22Rv1 (cell line): ENCODE results near the gene TM9SF3.

Source experiments
- H3K27ac ChIP-seq: fragments of 450-650 bp; 2 replicates; pipeline ENCODE4 v1.5.1; 2017
- ZFX ChIP-seq: fragments of 450-650 bp; IDR thresholded peaks from 2 replicates; pipeline ENCODE4 v1.6.1; 2017; ENCODE audit warnings: antibody characterized with exemption, borderline replicate concordance
- TF ChIP-seq, protein P1 (sequence below): fragments of 450-650 bp; IDR thresholded peaks from 2 replicates; pipeline ENCODE4 v1.5.1; 2017; ENCODE audit warnings: mild to moderate bottlenecking

The TM9SF3 gene

DNA sequence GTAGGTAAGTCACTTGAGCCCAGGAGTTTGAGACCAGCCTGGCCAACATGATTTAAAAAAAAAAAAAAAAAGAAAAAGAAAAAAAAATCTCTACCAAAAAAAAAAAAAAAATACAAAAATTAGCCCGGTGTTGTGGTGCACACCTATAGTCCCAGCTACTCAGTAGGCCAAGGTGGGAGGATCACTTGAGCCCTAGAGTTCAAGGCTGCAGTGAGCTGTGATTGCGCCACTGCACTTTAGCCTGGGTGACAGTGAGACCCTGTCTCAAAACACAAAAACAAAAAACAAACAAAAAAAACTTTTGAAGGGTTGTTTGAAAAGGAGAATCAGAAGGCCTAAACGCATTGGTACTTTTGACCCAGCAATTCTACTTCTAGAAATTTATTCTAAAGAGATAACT is 86.8 kb downstream of the TM9SF3 start:
- H3K27ac ChIP-seq = no peak overlapping the region
- TF ChIP-seq ZFX = no peak
- TF ChIP-seq, protein P1, sequence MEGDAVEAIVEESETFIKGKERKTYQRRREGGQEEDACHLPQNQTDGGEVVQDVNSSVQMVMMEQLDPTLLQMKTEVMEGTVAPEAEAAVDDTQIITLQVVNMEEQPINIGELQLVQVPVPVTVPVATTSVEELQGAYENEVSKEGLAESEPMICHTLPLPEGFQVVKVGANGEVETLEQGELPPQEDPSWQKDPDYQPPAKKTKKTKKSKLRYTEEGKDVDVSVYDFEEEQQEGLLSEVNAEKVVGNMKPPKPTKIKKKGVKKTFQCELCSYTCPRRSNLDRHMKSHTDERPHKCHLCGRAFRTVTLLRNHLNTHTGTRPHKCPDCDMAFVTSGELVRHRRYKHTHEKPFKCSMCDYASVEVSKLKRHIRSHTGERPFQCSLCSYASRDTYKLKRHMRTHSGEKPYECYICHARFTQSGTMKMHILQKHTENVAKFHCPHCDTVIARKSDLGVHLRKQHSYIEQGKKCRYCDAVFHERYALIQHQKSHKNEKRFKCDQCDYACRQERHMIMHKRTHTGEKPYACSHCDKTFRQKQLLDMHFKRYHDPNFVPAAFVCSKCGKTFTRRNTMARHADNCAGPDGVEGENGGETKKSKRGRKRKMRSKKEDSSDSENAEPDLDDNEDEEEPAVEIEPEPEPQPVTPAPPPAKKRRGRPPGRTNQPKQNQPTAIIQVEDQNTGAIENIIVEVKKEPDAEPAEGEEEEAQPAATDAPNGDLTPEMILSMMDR = no peak

DNA sequence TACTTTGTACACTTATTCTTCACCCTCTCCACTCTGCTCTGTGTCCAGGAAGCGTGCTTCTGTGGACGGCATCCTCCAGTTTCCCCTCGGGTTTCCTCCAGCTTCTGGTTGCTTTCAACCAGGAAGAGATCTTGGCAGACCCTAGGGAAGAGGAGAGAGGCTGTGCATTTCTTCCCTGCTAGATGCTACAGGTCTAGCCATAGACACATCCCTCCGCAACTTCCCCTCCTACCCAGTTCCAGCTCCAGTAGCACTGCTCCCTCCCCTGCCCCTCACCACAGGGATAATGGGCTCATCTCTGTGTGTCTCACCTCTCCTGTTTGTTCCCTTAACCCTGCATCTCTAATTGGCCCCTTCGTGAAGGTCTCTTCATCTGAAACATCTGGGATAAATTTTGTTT is 89.4 kb downstream of the TM9SF3 start:
- H3K27ac ChIP-seq = no peak overlapping the region
- TF ChIP-seq, protein P1 = no peak
- no peak for TF ChIP-seq ZFX

DNA sequence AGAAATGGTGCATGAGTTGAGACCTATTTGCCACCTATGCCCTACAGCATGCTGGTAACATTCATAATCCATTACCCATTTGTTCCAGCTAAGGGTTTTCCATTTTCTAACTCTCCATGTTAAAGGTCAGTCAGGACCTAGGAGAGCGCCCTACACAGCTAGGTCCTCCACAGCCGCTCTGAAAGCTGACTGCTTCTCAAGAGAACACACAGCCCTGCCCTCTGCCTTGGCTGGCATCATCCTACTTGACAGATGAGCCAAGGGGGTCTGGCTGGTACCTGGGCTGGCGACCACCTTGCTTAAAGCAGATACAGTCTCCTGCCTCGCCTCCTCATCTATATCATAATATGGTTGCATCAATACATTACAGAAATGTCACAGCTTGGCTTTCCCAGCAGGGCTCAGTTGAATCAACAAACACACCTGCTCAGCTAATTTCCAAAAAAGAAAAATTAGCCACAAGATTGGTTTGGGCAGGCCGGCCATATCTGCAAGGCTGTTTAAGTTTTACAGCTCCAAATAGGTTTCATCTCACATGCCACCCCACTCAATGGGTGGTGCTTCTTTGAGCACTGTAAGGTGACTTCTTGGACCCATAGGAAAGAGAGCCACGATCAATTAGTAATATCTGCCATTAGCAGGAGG is 90.4 kb downstream of the TM9SF3 start:
- H3K27ac ChIP-seq = no peak overlapping the region
- TF ChIP-seq, protein P1 = no peak
- no peak for TF ChIP-seq ZFX

DNA sequence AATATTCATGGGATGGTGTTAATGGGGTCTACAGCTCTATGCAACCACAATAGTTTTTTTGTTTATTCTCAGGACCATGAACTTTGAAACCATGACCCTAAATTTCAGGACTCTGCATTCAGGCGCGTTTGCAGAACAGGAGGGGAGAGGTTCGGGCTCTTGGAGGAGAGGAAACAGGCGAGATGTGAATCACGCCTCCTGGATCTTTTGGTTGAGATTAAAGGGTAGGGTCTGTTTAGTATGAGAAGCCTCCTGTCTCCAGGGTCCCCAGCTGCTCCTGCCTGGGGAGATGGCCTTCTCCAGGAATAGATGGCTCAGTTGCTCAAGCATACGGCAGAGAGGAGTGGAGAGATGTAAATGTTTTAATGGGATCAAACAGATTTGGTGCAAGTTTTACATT is 91.3 kb downstream of the TM9SF3 start:
- no peak for TF ChIP-seq ZFX
- TF ChIP-seq, protein P1 = no peak
- no peak overlapping the region for H3K27ac ChIP-seq

DNA sequence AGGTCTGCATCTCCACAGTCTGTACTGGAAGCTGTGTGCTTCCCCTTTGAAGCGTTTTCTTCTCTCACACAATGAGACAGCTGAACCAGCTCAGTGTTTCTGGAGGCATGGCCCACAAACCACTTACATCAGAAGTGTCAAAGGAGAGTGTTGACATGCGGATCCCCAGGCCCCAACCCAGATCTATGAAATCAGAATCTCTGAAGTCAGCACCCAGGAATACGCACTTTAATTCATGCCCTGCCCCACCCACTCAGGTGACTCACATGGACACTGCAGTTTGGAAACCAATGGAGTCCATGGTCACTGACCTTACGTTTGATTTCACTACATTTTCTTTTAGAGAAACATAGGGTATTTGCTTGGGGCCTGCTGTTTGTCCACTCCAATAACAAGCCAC is 92.1 kb downstream of the TM9SF3 start:
- no peak overlapping the region for H3K27ac ChIP-seq
- TF ChIP-seq, protein P1 = no peak
- TF ChIP-seq ZFX = no peak

DNA sequence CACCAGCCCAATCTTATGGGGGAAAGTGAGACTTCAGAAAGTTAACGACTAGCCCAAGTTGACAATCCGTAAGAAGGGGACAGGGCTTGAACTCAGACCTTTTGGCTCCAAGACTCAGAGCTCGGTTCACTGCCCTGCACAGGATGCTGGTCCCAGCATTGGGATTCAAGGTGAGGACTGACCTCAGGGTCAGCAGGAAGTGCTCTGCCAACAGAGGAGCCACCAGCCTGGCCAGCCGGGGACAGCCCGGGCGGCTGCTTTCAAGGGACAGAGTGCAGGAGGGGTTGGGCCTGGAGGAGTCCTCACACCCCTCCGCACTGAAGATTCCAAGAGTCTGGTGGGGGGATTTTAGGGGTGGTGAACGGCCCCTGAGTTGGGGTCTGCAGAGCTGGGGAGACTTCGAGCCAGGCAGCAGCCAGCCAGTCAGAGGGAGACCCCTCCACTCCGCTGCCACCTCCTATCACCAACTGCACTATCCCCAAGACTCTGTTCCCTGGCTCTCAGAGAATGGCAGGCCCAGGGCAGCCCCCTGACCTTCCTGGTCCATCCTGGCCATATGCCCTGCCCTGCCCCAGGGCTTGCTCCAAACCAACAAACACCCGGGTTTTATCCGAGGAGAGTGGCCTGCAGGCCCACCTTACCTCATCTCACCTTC is 92.8 kb downstream of the TM9SF3 start:
- H3K27ac ChIP-seq = no peak overlapping the region
- TF ChIP-seq ZFX = no peak
- TF ChIP-seq, protein P1 = no peak

DNA sequence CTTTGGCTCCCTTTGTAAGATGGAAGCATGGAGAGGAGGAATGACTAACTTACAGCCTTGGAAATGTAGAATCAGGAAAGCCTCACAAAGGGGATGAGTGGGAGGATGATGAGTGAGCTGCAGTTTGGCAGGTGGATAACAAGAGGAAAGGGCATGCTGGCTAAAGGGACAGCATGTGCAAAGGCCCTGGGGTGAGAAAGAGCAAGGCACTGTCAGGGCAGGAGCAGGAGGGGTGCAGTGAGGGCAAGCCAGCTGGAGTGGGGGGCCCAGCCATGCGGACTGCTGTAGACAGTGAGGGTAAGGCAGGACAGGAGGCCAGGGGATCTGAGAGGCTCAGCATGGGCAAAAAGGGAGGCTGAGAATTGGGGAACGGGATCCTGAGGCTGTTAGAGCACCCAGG is 93.6 kb downstream of the TM9SF3 start:
- no peak overlapping the region for H3K27ac ChIP-seq
- TF ChIP-seq, protein P1 = no peak
- no peak for TF ChIP-seq ZFX
